Measurements from ENCODE around the gene PHKB. TPM values are rescaled to one million over a fixed set of nuclear protein-coding genes. Genes with fewer than 3 reads are reported as not detected.
"Not testable (repeated sequence)": the region's sequence is repeated elsewhere in the genome, so short reads cannot be mapped to it uniquely, and the experiment has no call there.

The PHKB gene
- total RNA-seq, 1 experiment from 2014 or later: 42.1 TPM

GRCh38 chr16:47676635-47677177 is 215.6 kb downstream of the PHKB start:
- in situ Hi-C loops (cut with HindIII; ENCODE audit: low pct_unique_long_range_greater_than_20kb, low sequenced_read_pairs): no loop called here
- DNase-seq (ENCODE audit: low read depth, low spot score): no peak

GRCh38 chr16:47681571-47681970 is 220.4 kb downstream of the PHKB start:
- in situ Hi-C loops (cut with HindIII; ENCODE audit: low pct_unique_long_range_greater_than_20kb, low sequenced_read_pairs); DNase-seq (ENCODE audit: low read depth, low spot score): not testable (repeated sequence)

- no peak for DNase-seq (ENCODE audit: low read depth, low spot score)
- in situ Hi-C loops (cut with HindIII; ENCODE audit: low pct_unique_long_range_greater_than_20kb, low sequenced_read_pairs): no loop called here
Observed at GRCh38 chr16:47687694-47688093, 226.6 kb downstream of the PHKB start.

GRCh38 chr16:47693226-47693625 is 232.1 kb downstream of the PHKB start:
- in situ Hi-C loops (cut with HindIII; ENCODE audit: low pct_unique_long_range_greater_than_20kb, low sequenced_read_pairs): no loop called here
- DNase-seq (ENCODE audit: low read depth, low spot score): no peak

- DNase-seq (ENCODE audit: low read depth, low spot score): no peak
- in situ Hi-C loops (cut with HindIII; ENCODE audit: low pct_unique_long_range_greater_than_20kb, low sequenced_read_pairs): no loop called here
Observed at GRCh38 chr16:47694543-47694942, 233.4 kb downstream of the PHKB start.

GRCh38 chr16:47695756-47696155 is 234.6 kb downstream of the PHKB start:
- no peak for DNase-seq (ENCODE audit: low read depth, low spot score)
- in situ Hi-C loops (cut with HindIII; ENCODE audit: low pct_unique_long_range_greater_than_20kb, low sequenced_read_pairs): no loop called here

- in situ Hi-C loops (cut with HindIII; ENCODE audit: low pct_unique_long_range_greater_than_20kb, low sequenced_read_pairs): no loop called here
- DNase-seq (ENCODE audit: low read depth, low spot score): no peak
Observed at GRCh38 chr16:47697826-47698225, 236.7 kb downstream of the PHKB start.

- DNase-seq (ENCODE audit: low read depth, low spot score): no peak
- in situ Hi-C loops (cut with HindIII; ENCODE audit: low pct_unique_long_range_greater_than_20kb, low sequenced_read_pairs): no loop called here
Observed at GRCh38 chr16:47699106-47699505, 238.0 kb downstream of the PHKB start.

- DNase-seq (ENCODE audit: low read depth, low spot score): no peak
- in situ Hi-C loops (cut with HindIII; ENCODE audit: low pct_unique_long_range_greater_than_20kb, low sequenced_read_pairs): no loop called here
Observed at GRCh38 chr16:47700857-47701587, 239.9 kb downstream of the PHKB start.

GRCh38 chr16:47705266-47705665 is 244.1 kb downstream of the PHKB start:
- no peak for DNase-seq (ENCODE audit: low read depth, low spot score)
- in situ Hi-C loops (cut with HindIII; ENCODE audit: low pct_unique_long_range_greater_than_20kb, low sequenced_read_pairs): no loop called here

GRCh38 chr16:47711809-47712208 is 250.7 kb downstream of the PHKB start:
- in situ Hi-C loops (cut with HindIII; ENCODE audit: low pct_unique_long_range_greater_than_20kb, low sequenced_read_pairs): no loop called here
- no peak for DNase-seq (ENCODE audit: low read depth, low spot score)

GRCh38 chr16:47712276-47713224 is 251.4 kb downstream of the PHKB start:
- no peak for DNase-seq (ENCODE audit: low read depth, low spot score)

GRCh38 chr16:47713225-47713595 is 252.1 kb downstream of the PHKB start:
- DNase-seq (ENCODE audit: low read depth, low spot score): no peak
- in situ Hi-C loops (cut with HindIII; ENCODE audit: low pct_unique_long_range_greater_than_20kb, low sequenced_read_pairs): no loop called here

More at GRCh38 chr16:47712276-47713224, 251.4 kb downstream of the PHKB start:
- in situ Hi-C loops (cut with HindIII; ENCODE audit: low pct_unique_long_range_greater_than_20kb, low sequenced_read_pairs): no loop called here

- in situ Hi-C loops (cut with HindIII; ENCODE audit: low pct_unique_long_range_greater_than_20kb, low sequenced_read_pairs): no loop called here
- DNase-seq (ENCODE audit: low read depth, low spot score): no peak
Observed at GRCh38 chr16:47715442-47716083, 254.4 kb downstream of the PHKB start.

- in situ Hi-C loops (cut with HindIII; ENCODE audit: low pct_unique_long_range_greater_than_20kb, low sequenced_read_pairs): no loop called here
- no peak for DNase-seq (ENCODE audit: low read depth, low spot score)
Observed at GRCh38 chr16:47716571-47716970, 255.4 kb downstream of the PHKB start.

- in situ Hi-C loops (cut with HindIII; ENCODE audit: low pct_unique_long_range_greater_than_20kb, low sequenced_read_pairs): no loop called here
- no peak for DNase-seq (ENCODE audit: low read depth, low spot score)
Observed at GRCh38 chr16:47719713-47720112, 258.6 kb downstream of the PHKB start.

- no peak for DNase-seq (ENCODE audit: low read depth, low spot score)
- in situ Hi-C loops (cut with HindIII; ENCODE audit: low pct_unique_long_range_greater_than_20kb, low sequenced_read_pairs): no loop called here
Observed at GRCh38 chr16:47721006-47721637, 260.0 kb downstream of the PHKB start.

GRCh38 chr16:47722046-47722445 is 260.9 kb downstream of the PHKB start:
- DNase-seq (ENCODE audit: low read depth, low spot score): no peak
- in situ Hi-C loops (cut with HindIII; ENCODE audit: low pct_unique_long_range_greater_than_20kb, low sequenced_read_pairs): no loop called here

Measured in SK-MEL-5 (cell line).